Transverse colon (tissue), 3 donors: ENCODE data around the gene TIGD1.

ENCODE experiments used
- CTCF ChIP-seq, 5 experiments: fragments of 200-600 bp in 3 of 5; fragments of 450-650 bp in 2 of 5; sonication (generic) in 3 of 5; IDR thresholded peaks; 1 replicate in 2 of 5; 2 replicates in 3 of 5; pipeline ENCODE4 v1.5.1; 2016 to 2017; ENCODE audit warnings: antibody characterized with exemption in 5 of 5, inconsistent platforms in 3 of 5, mild to moderate bottlenecking in 2 of 5, moderate library complexity in 1 of 5
- POLR2A ChIP-seq: fragments of 450-650 bp; IDR thresholded peaks from one replicate; pipeline ENCODE4 v1.6.1; 2016; ENCODE audit warnings: antibody characterized with exemption, mild to moderate bottlenecking, moderate library complexity

- TF ChIP-seq CTCF (IDR thresholded peaks at IDR 0.05) (no peak), POLR2A (no peak)
These were observed 47.2 kb downstream of the TIGD1 start for GRCh38 chr2:232502911-232503808.
